Cardiac muscle cell (in vitro differentiated cells and primary cell): ENCODE data around the gene KIAA1755. TPM values are rescaled to one million over a fixed set of nuclear protein-coding genes. Genes with fewer than 3 reads are reported as not detected.
A peak's percentile ranks its signal among the peaks of the same experiment; 100 is the strongest.

Experiments
- DNase-seq, 2 donors: peaks; one replicate each; pipeline versions ENCODE4 v3.0.0 to v3.0.0-alpha.2; 2010 to 2017; ENCODE audit warnings: low read depth in 1 of 2, low spot score in 1 of 2
- H3K27ac ChIP-seq: fragments of 200-600 bp; sonication (generic); 2 replicates; pipeline ENCODE4 v1.5.1; 2016
- H3K27me3 ChIP-seq: fragments of 200-600 bp; sonication (generic); 2 replicates; pipeline ENCODE4 v1.6.0; 2016; ENCODE audit warnings: control low read depth
- H3K36me3 ChIP-seq: fragments of 200-600 bp; sonication (generic); 2 replicates; pipeline ENCODE4 v1.5.1; 2016; ENCODE audit warnings: control low read depth
- H3K4me1 ChIP-seq: fragments of 200-600 bp; sonication (generic); 2 replicates; pipeline ENCODE4 v1.8.1; 2017; ENCODE audit warnings: low read depth, mild to moderate bottlenecking, mixed run types
- H3K4me3 ChIP-seq: fragments of 200-600 bp; sonication (generic); 2 replicates; pipeline ENCODE4 v1.5.1; 2016; ENCODE audit warnings: mild to moderate bottlenecking
- H3K9me3 ChIP-seq: fragments of 200-600 bp; sonication (generic); 2 replicates; pipeline ENCODE4 v1.5.1; 2017; ENCODE audit warnings: low read depth, mild to moderate bottlenecking, control low read depth
- polyA plus RNA-seq: library from polyadenylated mRNA; unstranded; fragments of >200 nt; fragmentation: Nextera tagmentation; extraction: Ambion mirVana; gene quantifications from 2 replicates; pipeline ENCODE4 v1.2.1, GENCODE V29; 2016
- total RNA-seq: library from RNA; depleted of rRNA; stranded (reverse); fragments of >200 nt; gene quantifications from 2 replicates; pipeline ENCODE4 v1.2.3, GENCODE V29; 2016
- TF ChIP-seq, protein P1 (sequence below): IDR thresholded peaks from 2 replicates; pipeline ENCODE4 v1.5.1; 2012; ENCODE audit warnings: low read depth, mild to moderate bottlenecking, low read length

Gene KIAA1755
- total and polyA plus RNA-seq, 2 experiments from 2014 or later = not detected

GRCh38 chr20:38211200-38212097 lies 49.1 kb downstream of the KIAA1755 start:
- Histone ChIP-seq H3K4me1 (peaks cover 4% of the 10 kb centered on the region), H3K27ac (no peak overlapping the region), H3K4me3 (no peak overlapping the region), H3K9me3 (no peaks in the 10 kb centered on the region), H3K36me3 (no peaks in the 10 kb centered on the region), H3K27me3 (no peaks in the 10 kb centered on the region)
- TF ChIP-seq, protein P1, sequence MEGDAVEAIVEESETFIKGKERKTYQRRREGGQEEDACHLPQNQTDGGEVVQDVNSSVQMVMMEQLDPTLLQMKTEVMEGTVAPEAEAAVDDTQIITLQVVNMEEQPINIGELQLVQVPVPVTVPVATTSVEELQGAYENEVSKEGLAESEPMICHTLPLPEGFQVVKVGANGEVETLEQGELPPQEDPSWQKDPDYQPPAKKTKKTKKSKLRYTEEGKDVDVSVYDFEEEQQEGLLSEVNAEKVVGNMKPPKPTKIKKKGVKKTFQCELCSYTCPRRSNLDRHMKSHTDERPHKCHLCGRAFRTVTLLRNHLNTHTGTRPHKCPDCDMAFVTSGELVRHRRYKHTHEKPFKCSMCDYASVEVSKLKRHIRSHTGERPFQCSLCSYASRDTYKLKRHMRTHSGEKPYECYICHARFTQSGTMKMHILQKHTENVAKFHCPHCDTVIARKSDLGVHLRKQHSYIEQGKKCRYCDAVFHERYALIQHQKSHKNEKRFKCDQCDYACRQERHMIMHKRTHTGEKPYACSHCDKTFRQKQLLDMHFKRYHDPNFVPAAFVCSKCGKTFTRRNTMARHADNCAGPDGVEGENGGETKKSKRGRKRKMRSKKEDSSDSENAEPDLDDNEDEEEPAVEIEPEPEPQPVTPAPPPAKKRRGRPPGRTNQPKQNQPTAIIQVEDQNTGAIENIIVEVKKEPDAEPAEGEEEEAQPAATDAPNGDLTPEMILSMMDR = no peak
- no peak for DNase-seq

DNA sequence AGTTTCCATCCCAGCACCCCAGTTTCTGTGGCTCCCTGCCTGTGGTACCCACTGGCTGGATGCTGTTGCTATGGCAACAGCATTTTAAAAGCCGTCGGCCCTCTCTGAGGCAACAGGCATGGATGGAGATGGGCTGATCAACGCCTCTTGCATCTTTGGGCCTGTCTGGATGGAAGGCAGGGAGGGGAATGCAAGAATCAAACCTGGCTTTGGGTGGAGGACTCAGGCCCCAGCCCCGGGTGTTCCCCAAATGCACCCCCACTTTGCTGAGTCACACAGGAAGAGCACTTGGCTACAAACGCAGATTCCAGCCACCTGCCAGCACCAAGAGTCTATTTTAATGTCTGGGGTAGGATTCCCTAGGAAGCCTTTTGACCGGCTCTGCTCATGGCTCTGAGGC lies 49.8 kb downstream of the KIAA1755 start:
- Histone ChIP-seq H3K27ac (no peak overlapping the region), H3K27me3 (no peaks in the 10 kb centered on the region), H3K36me3 (no peaks in the 10 kb centered on the region), H3K9me3 (no peaks in the 10 kb centered on the region), H3K4me1 (peaks cover 4% of the 10 kb centered on the region), H3K4me3 (no peak overlapping the region)
- no peak for DNase-seq
- TF ChIP-seq, protein P1 = no peak

GRCh38 chr20:38209736-38210405 lies 50.7 kb downstream of the KIAA1755 start:
- Histone ChIP-seq H3K27me3 (no peaks in the 10 kb centered on the region), H3K4me1 (peaks cover 4% of the 10 kb centered on the region), H3K36me3 (no peaks in the 10 kb centered on the region), H3K27ac (no peak overlapping the region), H3K4me3 (no peak overlapping the region), H3K9me3 (no peaks in the 10 kb centered on the region)
- TF ChIP-seq, protein P1 = no peak
- DNase-seq = no peak

GRCh38 chr20:38209054-38209675 lies 51.4 kb downstream of the KIAA1755 start:
- TF ChIP-seq, protein P1 = no peak
- no peaks in the 10 kb centered on the region for H3K9me3 ChIP-seq
- peak in 1 of 2 donors; percentile 47 for DNase-seq
- H3K27ac ChIP-seq = peak overlapping the region; percentile 52
- peaks cover 4% of the 10 kb centered on the region for H3K4me1 ChIP-seq
- no peaks in the 10 kb centered on the region for H3K36me3 ChIP-seq
- H3K4me3 ChIP-seq = no peak overlapping the region
- H3K27me3 ChIP-seq = no peaks in the 10 kb centered on the region

GRCh38 chr20:38208523-38208922 lies 52.0 kb downstream of the KIAA1755 start:
- H3K4me1 ChIP-seq = peaks cover 4% of the 10 kb centered on the region
- no peaks in the 10 kb centered on the region for H3K27me3 ChIP-seq
- no peaks in the 10 kb centered on the region for H3K36me3 ChIP-seq
- no peak overlapping the region for H3K4me3 ChIP-seq
- no peaks in the 10 kb centered on the region for H3K9me3 ChIP-seq
- TF ChIP-seq, protein P1 = no peak
- no peak for DNase-seq
- peak overlapping the region; percentile 52 for H3K27ac ChIP-seq
